C1 segment of cervical spinal cord (tissue), 14 donors: ENCODE data around the gene SERAC1.

Experiments
- DNase-seq, 14 donors: peaks; one replicate each; lab custom pipeline; 2025; lab: John Stamatoyannopoulos, UW

The SERAC1 gene

GRCh38 chr6:158124288-158124687, 43.8 kb downstream of the SERAC1 start:
- DNase-seq: no peak

- DNase-seq: no peak
These were observed 46.0 kb downstream of the SERAC1 start for GRCh38 chr6:158122048-158122447.

- DNase-seq: no peak
These were observed 46.7 kb downstream of the SERAC1 start for GRCh38 chr6:158121335-158121734.

DNA sequence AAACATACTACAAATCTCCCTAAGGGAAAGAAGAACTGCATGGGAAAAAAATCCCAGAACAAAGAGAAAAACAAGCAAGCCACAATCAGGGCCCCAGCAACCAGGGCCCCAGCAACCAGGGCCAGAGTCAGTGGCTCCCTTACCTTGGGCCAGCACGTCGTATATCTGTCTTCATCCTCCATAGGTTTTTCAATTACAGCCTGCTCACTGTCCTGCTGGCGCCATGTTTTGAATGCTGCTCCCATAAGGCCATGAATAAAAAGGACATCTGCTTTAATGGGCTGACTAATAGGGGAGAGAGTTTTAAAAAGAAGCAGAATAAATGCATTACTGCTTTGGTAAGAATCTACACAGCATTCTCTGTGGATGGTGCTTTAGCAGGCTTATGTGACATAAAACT, 49.2 kb downstream of the SERAC1 start:
- DNase-seq: no peak

DNA sequence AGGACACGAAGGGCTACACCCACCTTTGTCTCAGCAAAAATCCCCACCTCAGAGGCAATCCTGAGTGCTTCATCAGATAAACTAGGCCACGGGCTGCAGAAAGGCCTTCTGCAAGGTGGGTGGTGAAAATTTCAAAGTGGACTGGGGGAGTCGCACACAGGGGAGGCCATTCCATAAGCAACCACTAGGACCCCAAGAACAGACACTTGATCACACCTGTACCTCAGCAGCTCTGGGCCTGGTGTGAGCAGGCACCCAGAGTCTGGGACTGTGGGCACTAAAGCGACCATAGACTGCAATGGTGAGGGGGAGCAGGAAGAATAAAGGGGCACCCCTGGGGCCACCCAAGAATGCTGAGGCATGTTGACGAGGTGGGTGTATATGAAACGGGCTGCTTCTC, 52.6 kb downstream of the SERAC1 start:
- DNase-seq: no peak

GRCh38 chr6:158115102-158115501, 53.0 kb downstream of the SERAC1 start:
- DNase-seq: no peak

DNA sequence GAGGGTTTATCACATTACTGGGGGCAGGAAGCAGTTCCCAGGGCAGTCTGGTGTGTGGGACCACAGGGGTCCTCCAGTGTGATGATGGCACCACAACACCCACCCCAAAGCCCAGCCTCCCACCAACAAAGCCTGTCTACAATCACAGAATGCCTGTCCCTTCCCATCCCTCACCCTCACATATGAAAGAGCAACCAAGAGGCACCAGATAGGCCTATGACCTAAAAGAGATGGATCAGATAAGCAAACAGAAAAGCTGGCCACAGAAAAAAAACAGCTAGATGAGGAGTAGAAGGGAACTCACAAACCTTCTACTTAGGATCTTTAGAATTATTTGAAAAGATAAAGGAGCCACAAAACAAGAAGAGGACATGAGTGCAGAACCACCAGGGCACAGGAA, 54.3 kb downstream of the SERAC1 start:
- DNase-seq: no peak

- no peak for DNase-seq
These were observed 56.1 kb downstream of the SERAC1 start for GRCh38 chr6:158111987-158112386.

DNA sequence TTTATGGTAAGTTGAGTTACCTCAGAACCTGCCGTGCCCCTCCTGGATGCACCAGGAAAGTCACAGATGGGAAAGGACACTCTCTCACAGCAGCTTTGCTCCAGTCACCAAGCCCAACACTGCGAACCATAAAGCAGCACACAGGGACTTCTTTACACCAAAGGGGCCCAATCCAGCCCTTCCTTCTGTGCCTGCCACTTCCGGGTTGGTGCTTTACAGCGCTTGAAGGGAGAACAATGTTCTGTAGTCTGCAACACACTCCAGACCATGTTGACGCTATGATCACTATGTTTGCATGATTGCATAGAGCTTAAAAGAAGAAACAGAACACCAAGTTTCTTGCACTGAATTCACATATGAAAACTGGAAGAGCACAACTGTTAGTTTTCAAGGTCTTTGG, 57.1 kb downstream of the SERAC1 start:
- peak in 1 of 14 donors; percentile 8 for DNase-seq

DNA sequence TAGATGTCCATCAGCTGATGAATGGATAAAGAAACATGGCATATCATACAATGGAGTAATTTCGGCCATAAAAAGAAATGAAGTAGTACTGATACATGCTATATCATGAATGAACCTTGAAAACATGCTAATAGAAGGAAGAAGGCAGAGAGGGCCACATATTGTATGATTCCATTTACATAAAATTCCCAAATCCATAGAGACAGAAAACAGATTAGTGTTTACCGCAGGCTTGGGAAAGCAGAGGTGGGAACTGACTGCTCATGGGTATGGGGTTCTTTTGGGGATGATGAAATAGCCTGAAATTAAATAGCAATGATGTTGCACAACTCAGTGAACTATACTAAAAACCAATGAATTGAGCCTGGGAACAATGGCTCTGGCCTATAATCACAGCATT, 58.3 kb downstream of the SERAC1 start:
- DNase-seq: no peak

DNA sequence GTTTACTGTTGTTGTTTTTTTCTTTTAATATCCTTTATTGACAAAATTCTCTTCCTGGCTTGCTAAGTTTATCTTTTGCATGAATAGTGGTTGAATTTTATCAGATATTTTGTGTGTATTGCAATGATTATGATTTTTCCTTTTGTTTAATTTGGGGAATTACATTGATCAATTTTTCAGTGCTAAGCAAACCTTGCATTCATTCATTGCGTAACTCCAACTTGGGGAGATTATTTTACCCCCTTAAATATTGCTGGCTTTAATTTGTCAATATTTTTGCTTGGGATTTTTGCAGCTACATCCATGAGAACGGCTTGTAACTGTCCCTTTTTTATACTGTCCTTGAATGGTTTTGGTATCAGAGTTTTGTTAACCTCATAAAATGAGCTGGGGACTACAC, 63.4 kb downstream of the SERAC1 start:
- no peak for DNase-seq

- no peak for DNase-seq
These were observed 64.8 kb downstream of the SERAC1 start for GRCh38 chr6:158103228-158103627.

DNA sequence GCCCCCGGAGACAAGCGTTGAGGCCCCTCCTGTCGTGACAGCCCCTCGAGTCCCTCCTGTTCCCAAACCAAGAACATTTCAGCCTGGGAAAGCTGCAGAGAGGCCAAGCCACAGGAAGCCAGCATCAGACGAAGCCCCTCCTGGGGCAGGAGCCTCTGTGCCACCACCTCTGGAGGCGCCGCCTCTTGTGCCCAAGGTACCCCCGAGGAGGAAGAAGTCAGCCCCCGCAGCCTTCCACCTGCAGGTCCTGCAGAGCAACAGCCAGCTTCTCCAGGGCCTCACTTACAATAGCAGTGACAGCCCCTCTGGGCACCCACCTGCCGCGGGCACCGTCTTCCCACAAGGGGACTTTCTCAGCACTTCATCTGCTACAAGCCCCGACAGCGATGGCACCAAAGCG, 72.4 kb downstream of the SERAC1 start:
- DNase-seq: no peak

DNA sequence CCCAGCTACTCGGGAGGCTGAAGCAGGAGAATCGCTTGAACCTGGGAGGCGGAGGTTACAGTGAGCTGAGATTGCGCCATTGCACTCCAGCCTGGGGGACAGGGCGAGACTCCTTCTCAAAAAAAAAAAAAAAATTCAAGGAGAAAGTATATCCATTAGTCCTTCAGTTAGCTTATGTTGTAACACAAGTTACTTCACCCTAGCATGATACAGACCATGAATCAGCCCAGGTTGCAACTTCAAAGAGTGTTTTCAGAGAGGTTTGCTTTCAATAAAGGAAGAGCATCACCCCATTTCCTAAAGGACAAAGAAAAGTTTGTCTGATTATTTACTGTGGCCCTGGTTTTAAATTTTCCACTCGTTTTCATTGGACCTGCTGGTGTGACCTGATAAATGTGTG, 73.0 kb downstream of the SERAC1 start:
- DNase-seq: no peak

- no peak for DNase-seq
These were observed 75.3 kb downstream of the SERAC1 start for GRCh38 chr6:158092806-158093205.

DNA sequence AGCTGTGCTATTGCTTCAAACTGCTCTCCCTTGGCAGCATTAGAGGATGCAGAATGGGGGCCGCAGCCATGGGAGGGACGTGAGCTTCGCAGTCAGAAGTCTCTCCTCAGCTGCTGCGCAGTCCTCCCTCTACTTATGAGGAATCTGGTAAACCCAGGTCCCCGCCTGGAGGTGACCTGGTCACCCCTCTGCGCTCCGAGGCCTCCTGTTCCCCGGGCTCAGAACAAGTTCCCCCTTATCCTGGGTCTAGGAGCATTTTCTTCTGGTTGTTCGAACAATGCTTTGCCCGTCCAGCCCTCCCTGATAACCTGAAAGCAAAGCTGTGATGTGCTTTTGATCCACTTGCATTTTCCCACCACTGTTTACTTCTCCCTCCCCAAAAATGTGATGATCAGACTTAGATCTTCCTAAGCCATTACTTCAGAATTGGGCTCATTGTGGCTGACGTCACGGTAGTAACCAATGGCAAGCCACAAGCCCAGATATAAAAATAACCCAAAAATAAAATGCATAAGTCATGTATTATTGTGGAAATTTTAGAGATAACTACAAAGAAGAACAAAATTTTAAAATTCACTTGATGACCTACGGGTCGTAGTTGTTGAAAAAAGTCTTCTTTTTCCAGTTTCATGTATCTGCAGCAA, 80.7 kb downstream of the SERAC1 start:
- no peak for DNase-seq

- DNase-seq: peak in 2 of 14 donors; percentile 15 to 18
These were observed 81.4 kb downstream of the SERAC1 start for GRCh38 chr6:158086504-158087223.

DNA sequence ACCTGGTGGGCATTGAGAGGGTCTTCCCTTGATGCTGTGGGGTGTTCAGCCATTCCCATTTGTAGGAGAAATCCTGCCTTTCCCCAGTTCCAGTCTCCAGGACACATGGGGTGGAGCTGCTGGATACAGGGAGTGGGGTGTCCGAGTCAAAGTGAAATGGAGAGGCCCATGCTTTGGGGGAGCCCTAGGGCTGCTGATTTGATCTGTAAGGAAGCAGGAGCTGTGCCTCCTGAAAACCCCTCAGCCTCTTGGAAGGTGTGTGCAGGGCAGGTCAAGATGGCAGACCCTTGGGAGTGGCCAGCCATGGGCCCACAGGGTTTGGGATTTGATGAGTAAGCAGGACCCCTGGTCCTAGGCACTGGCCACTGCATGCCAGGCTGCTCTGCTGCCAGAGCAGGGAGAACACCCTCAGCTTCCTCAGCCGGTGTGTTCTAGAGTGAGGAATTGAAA, 82.0 kb downstream of the SERAC1 start:
- no peak for DNase-seq

DNA sequence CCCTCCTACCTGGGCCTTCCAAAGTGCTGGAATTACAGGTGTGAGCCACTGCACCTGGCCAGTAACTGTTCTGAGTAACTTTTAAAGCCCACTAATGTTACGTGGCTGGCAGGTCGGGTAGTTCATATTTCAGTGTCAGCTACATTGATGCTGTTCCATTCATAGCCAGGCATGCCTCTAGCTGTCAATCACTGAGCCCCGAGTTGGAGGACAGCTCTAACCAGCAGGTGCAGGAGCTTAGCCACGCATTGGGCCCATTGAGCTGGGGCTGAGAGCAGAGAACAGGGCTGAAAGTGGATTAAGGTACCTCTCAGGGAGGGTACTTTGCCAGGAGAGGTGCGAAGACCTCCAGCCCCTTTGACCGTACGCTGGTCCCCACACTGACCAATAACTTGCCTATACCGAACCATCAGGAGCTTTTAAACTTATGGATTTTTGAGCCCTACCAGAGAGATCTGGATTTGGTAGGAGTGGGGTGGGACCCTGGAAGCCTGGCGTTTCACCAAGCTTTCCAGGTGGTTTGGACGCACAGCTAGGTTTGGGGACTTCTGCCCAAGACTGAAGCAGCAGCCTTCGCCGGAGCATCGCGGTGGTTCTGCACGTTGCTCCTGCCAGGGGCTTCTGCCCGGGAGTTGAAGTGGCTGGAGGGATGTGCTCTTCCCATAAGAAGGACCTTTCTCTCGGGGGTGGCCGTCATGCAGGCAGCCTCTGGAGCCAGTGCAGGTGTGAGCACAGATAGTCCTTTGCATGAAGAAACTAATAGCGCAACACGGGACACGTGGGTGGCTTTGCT, 82.6 kb downstream of the SERAC1 start:
- DNase-seq: no peak

DNA sequence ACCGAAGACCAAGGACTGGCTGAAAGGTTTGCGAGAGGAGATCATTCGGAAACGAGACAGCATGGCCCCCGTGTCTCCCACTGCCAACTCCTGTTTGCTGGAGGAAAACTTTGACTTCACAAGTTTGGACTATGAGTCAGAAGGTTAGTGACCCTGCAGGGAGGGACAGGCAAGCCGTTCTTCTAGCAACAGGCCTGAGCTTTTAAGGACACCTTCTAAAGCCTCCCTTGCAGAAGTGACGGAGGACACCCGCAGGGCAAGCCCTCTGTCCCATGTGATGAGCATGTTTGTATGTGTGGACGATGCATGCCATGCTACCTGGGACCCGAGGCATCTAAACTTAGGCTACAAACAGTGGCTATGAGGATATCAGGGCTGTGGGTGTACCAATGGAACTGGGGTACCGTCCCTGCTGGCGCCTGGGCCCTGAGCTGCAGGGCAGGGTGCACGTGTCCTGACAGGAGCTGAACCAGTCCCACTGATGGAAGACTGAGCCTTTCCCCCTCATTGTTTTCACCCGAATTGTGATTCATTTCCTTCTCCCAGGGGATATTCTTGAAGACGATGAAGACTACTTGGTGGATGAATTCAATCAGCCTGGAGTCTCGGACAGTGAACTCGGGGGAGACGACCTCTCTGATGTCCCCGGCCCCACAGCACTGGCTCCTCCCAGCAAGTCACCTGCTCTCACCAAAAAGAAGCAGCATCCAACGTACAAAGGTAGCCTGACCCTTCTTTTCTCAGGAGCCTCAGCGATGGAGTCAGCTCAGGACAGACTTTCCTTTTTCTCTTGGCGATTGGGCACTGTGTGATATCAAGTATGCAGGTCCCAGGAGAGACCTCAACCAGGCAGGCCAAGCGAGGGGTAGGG, 84.4 kb downstream of the SERAC1 start:
- DNase-seq: no peak

DNA sequence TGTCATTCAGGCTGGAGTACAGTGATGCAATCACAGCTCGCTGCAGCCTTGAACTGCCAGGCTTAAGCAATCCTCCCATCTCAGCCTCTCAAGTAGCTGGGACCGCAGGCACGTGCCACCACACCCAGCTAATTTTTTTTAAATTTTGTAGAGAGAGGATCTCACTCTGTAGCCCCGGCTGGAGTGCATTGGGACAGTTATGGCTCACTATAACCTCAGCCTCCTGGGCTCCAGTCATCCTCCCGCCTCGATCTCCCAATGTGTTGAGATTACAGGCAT, 86.5 kb downstream of the SERAC1 start:
- DNase-seq: no peak
